Esophagus mucosa (tissue), 1 donor: Measurements from ENCODE around the gene CNTN4. TPM values are rescaled to one million over a fixed set of nuclear protein-coding genes. Genes with fewer than 3 reads are reported as not detected.

Source experiments
- ATAC-seq: fragments of 200-7000 bp; cut with Tn5 transposase; one replicate; pipeline ENCODE4 v1.9.1; 2020
- total RNA-seq: library from RNA; stranded (reverse); gene quantifications from one replicate; pipeline ENCODE4 v1.2.4, GENCODE V29; 2023
- donor health status: DM: yes; HTN: yes; CAD: no.

The CNTN4 gene
- total RNA-seq, 1 donor from 2014 or later = 0.68 TPM

- ATAC-seq = no peak
Observed at GRCh38 chr3:2420919-2421318, 322.3 kb downstream of the CNTN4 start.

- no peak for ATAC-seq
Observed at GRCh38 chr3:2423143-2423542, 324.5 kb downstream of the CNTN4 start.

- ATAC-seq = no peak
Observed at GRCh38 chr3:2441558-2441957, 342.9 kb downstream of the CNTN4 start.

- no peak for ATAC-seq
Observed at GRCh38 chr3:2446146-2446545, 347.5 kb downstream of the CNTN4 start.

GRCh38 chr3:2452249-2452648, 353.6 kb downstream of the CNTN4 start:
- ATAC-seq = no peak

- ATAC-seq = no peak
Observed at GRCh38 chr3:2454865-2455264, 356.2 kb downstream of the CNTN4 start.

GRCh38 chr3:2456788-2457187, 358.1 kb downstream of the CNTN4 start:
- ATAC-seq = no peak

- ATAC-seq = no peak
Observed at GRCh38 chr3:2458816-2459215, 360.1 kb downstream of the CNTN4 start.

GRCh38 chr3:2465842-2466241, 367.2 kb downstream of the CNTN4 start:
- ATAC-seq = no peak

GRCh38 chr3:2468816-2469215, 370.1 kb downstream of the CNTN4 start:
- ATAC-seq = no peak

- no peak for ATAC-seq
Observed at GRCh38 chr3:2476996-2477395, 378.3 kb downstream of the CNTN4 start.

- ATAC-seq = no peak
Observed at GRCh38 chr3:2477620-2478019, 379.0 kb downstream of the CNTN4 start.

- no peak for ATAC-seq
Observed at GRCh38 chr3:2484162-2485026, 385.7 kb downstream of the CNTN4 start.

GRCh38 chr3:2485027-2485375, 386.3 kb downstream of the CNTN4 start:
- no peak for ATAC-seq

- no peak for ATAC-seq
Observed at GRCh38 chr3:2495746-2496145, 397.1 kb downstream of the CNTN4 start.

GRCh38 chr3:2504912-2505311, 406.2 kb downstream of the CNTN4 start:
- no peak for ATAC-seq

- ATAC-seq = no peak
Observed at GRCh38 chr3:2506776-2507175, 408.1 kb downstream of the CNTN4 start.

GRCh38 chr3:2510591-2511145, 412.0 kb downstream of the CNTN4 start:
- ATAC-seq = no peak

- ATAC-seq = no peak
Observed at GRCh38 chr3:2511356-2511755, 412.7 kb downstream of the CNTN4 start.

GRCh38 chr3:2512881-2513280, 414.2 kb downstream of the CNTN4 start:
- ATAC-seq = no peak

GRCh38 chr3:2513986-2514385, 415.3 kb downstream of the CNTN4 start:
- no peak for ATAC-seq

- no peak for ATAC-seq
Observed at GRCh38 chr3:2516762-2517441, 418.2 kb downstream of the CNTN4 start.

GRCh38 chr3:2517500-2518172, 419.0 kb downstream of the CNTN4 start:
- ATAC-seq = no peak
